ENCODE measurements around the gene PPP2CA.
A peak's percentile ranks its signal among the peaks of the same experiment; 100 is the strongest.

The PPP2CA gene

GRCh38 chr5:134148316-134148715, 77.6 kb downstream of the PPP2CA start:
- no peaks in the 10 kb centered on the region for H3K9me3 Mint-ChIP-seq
- no peak overlapping the region for H3K4me3 Mint-ChIP-seq
- DNase-seq (ENCODE audit: low spot score in 2 of 2), result no peak
- H3K36me3 Mint-ChIP-seq (ENCODE audit: insufficient read depth), result peaks cover 81% of the 10 kb centered on the region
- peaks cover 36% of the 10 kb centered on the region for H3K4me1 Mint-ChIP-seq
- no peak for ATAC-seq (replicated peaks; ENCODE audit: extremely low read depth, poor library complexity, severe bottlenecking)
- peak overlapping the region; percentile 78 for H3K27ac Mint-ChIP-seq (ENCODE audit: low read depth)
- no peaks in the 10 kb centered on the region for H3K27me3 Mint-ChIP-seq

GRCh38 chr5:134146651-134147518, 79.0 kb downstream of the PPP2CA start:
- DNase-seq (ENCODE audit: low spot score in 2 of 2) (no peak), ATAC-seq (replicated peaks; ENCODE audit: extremely low read depth, poor library complexity, severe bottlenecking) (no peak)
- H3K9me3 Mint-ChIP-seq, result no peaks in the 10 kb centered on the region
- H3K27me3 Mint-ChIP-seq, result no peaks in the 10 kb centered on the region
- H3K36me3 Mint-ChIP-seq (ENCODE audit: insufficient read depth), result peaks cover 81% of the 10 kb centered on the region
- H3K4me1 Mint-ChIP-seq, result peaks cover 26% of the 10 kb centered on the region
- peak overlapping the region; percentile 78 for H3K27ac Mint-ChIP-seq (ENCODE audit: low read depth)
- no peak overlapping the region for H3K4me3 Mint-ChIP-seq

GRCh38 chr5:134145779-134146581, 79.9 kb downstream of the PPP2CA start:
- ATAC-seq (replicated peaks; ENCODE audit: extremely low read depth, poor library complexity, severe bottlenecking) (peak; percentile 72), DNase-seq (ENCODE audit: low spot score in 2 of 2) (peak; percentile 74 to 80)
- H3K4me3 Mint-ChIP-seq, result peak overlapping the region; percentile 13
- no peaks in the 10 kb centered on the region for H3K27me3 Mint-ChIP-seq
- H3K9me3 Mint-ChIP-seq, result no peaks in the 10 kb centered on the region
- H3K4me1 Mint-ChIP-seq, result peaks cover 34% of the 10 kb centered on the region
- peak overlapping the region; percentile 73 for H3K27ac Mint-ChIP-seq (ENCODE audit: low read depth)
- peaks cover 84% of the 10 kb centered on the region for H3K36me3 Mint-ChIP-seq (ENCODE audit: insufficient read depth)

GRCh38 chr5:134145041-134145757, 80.7 kb downstream of the PPP2CA start:
- no peaks in the 10 kb centered on the region for H3K27me3 Mint-ChIP-seq
- DNase-seq (ENCODE audit: low spot score in 2 of 2) (peak; percentile 9 to 14), ATAC-seq (replicated peaks; ENCODE audit: extremely low read depth, poor library complexity, severe bottlenecking) (no peak)
- H3K4me3 Mint-ChIP-seq, result peak overlapping the region; percentile 14
- peaks cover 35% of the 10 kb centered on the region for H3K4me1 Mint-ChIP-seq
- no peaks in the 10 kb centered on the region for H3K9me3 Mint-ChIP-seq
- H3K36me3 Mint-ChIP-seq (ENCODE audit: insufficient read depth), result peaks cover 89% of the 10 kb centered on the region
- peak overlapping the region; percentile 73 for H3K27ac Mint-ChIP-seq (ENCODE audit: low read depth)
